Mesenchymal stem cell (in vitro differentiated cells and primary cell): ENCODE data around the gene NUCKS1.
"Not testable (repeated sequence)": the region's sequence is repeated elsewhere in the genome, so short reads cannot be mapped to it uniquely, and the experiment has no call there.

Experiments used
- DNase-seq: peaks from one replicate; pipeline ENCODE4 v3.0.0-alpha.2; 2013
- H2AFZ ChIP-seq: one replicate; pipeline ENCODE4 v1.6.1; 2013; ENCODE audit warnings: low read depth, mild to moderate bottlenecking, control low read depth, inconsistent platforms, low read length, moderate library complexity
- H2AK5ac ChIP-seq: 2 replicates; pipeline ENCODE4 v1.6.1; 2013; ENCODE audit warnings: low read length, moderate library complexity, mild to moderate bottlenecking, inconsistent platforms; ENCODE audit not compliant: severe bottlenecking
- H2BK120ac ChIP-seq: one replicate; pipeline ENCODE4 v1.6.1; 2013; ENCODE audit warnings: low read depth, mild to moderate bottlenecking, inconsistent platforms, low read length, moderate library complexity
- H2BK12ac ChIP-seq, 2 experiments: one replicate each; pipeline ENCODE4 v1.6.1; 2013; ENCODE audit warnings: inconsistent platforms in 2 of 2, low read length in 2 of 2, mild to moderate bottlenecking in 2 of 2, moderate library complexity in 2 of 2, control low read depth in 1 of 2
- H2BK15ac ChIP-seq: one replicate; pipeline ENCODE4 v1.6.1; 2013; ENCODE audit warnings: mild to moderate bottlenecking, low read depth, inconsistent platforms; ENCODE audit not compliant: poor library complexity, severe bottlenecking
- H2BK5ac ChIP-seq: 2 replicates; pipeline ENCODE4 v1.6.1; 2013; ENCODE audit warnings: low read depth, mild to moderate bottlenecking, low read length, control low read depth, inconsistent platforms; ENCODE audit not compliant: poor library complexity, severe bottlenecking
- H3K14ac ChIP-seq, 2 experiments: one replicate each; pipeline ENCODE4 v1.6.1; 2013; ENCODE audit warnings: inconsistent platforms in 2 of 2, low read length in 2 of 2, control low read depth in 1 of 2, mild to moderate bottlenecking in 1 of 2, moderate library complexity in 1 of 2
- H3K18ac ChIP-seq, 2 experiments: one replicate each; pipeline ENCODE4 v1.6.1; 2013; ENCODE audit warnings: inconsistent platforms in 2 of 2, low read length in 2 of 2, control low read depth in 1 of 2, low read depth in 1 of 2, mild to moderate bottlenecking in 1 of 2
- H3K23ac ChIP-seq, 2 experiments: one replicate each; pipeline ENCODE4 v1.6.1; 2013; ENCODE audit warnings: inconsistent platforms in 2 of 2, low read length in 2 of 2, mild to moderate bottlenecking in 2 of 2, moderate library complexity in 2 of 2, control low read depth in 1 of 2
- H3K27ac ChIP-seq: 2 replicates; pipeline ENCODE4 v1.5.1; 2013; ENCODE audit warnings: mild to moderate bottlenecking, moderate library complexity, low read length, control low read depth, inconsistent platforms; ENCODE audit not compliant: poor library complexity, severe bottlenecking
- H3K27me3 ChIP-seq, 2 experiments: 2 replicates each; pipeline versions ENCODE4 v1.6.1 to v1.7.0; 2013; ENCODE audit warnings: low read length in 2 of 2, mild to moderate bottlenecking in 2 of 2, moderate library complexity in 2 of 2, control low read depth in 1 of 2, inconsistent platforms in 1 of 2; ENCODE audit not compliant: control insufficient read depth in 1 of 2, insufficient read depth in 1 of 2
- H3K36me3 ChIP-seq, 2 experiments: 2 replicates each; pipeline versions ENCODE4 v1.6.1 to v1.7.0; 2013; ENCODE audit warnings: low read length in 2 of 2, control low read depth in 1 of 2, inconsistent platforms in 1 of 2, low read depth in 1 of 2, mild to moderate bottlenecking in 1 of 2; ENCODE audit not compliant: insufficient read depth in 2 of 2, control insufficient read depth in 1 of 2
- H3K4ac ChIP-seq, 2 experiments: one replicate each; pipeline ENCODE4 v1.6.1; 2013; ENCODE audit warnings: inconsistent platforms in 2 of 2, low read length in 2 of 2, mild to moderate bottlenecking in 2 of 2, moderate library complexity in 2 of 2, control low read depth in 1 of 2, low read depth in 1 of 2
- H3K4me1 ChIP-seq: 2 replicates; pipeline ENCODE4 v1.6.1; 2013; ENCODE audit warnings: low read depth, low read length, control low read depth; ENCODE audit not compliant: control insufficient read depth, insufficient read depth
- H3K4me2 ChIP-seq: 2 replicates; pipeline ENCODE4 v1.6.1; 2013; ENCODE audit warnings: low read length, mild to moderate bottlenecking, inconsistent platforms; ENCODE audit not compliant: poor library complexity, severe bottlenecking
- H3K4me3 ChIP-seq, 2 experiments: 2 replicates each; pipeline versions ENCODE4 v1.5.1 to v1.7.0; 2013; ENCODE audit warnings: low read length in 2 of 2, mild to moderate bottlenecking in 2 of 2, control low read depth in 1 of 2, low read depth in 1 of 2; ENCODE audit not compliant: insufficient read depth in 1 of 2
- H3K79me1 ChIP-seq: replicated peaks from 2 replicates; pipeline ENCODE4 v1.6.1; 2013; ENCODE audit warnings: mild to moderate bottlenecking, control low read depth, low read length, inconsistent platforms; ENCODE audit not compliant: poor library complexity, severe bottlenecking
- H3K9ac ChIP-seq: 2 replicates; pipeline ENCODE4 v1.7.0; 2013; ENCODE audit warnings: mild to moderate bottlenecking, low read length, moderate library complexity
- H3K9me3 ChIP-seq: 2 replicates; pipeline ENCODE4 v1.7.0; 2013; ENCODE audit warnings: mild to moderate bottlenecking, low read length; ENCODE audit not compliant: control insufficient read depth
- H4K8ac ChIP-seq: one replicate; pipeline ENCODE4 v1.6.1; 2013; ENCODE audit warnings: inconsistent platforms, mild to moderate bottlenecking, low read length, moderate library complexity
- H4K91ac ChIP-seq: one replicate; pipeline ENCODE4 v1.6.1; 2013; ENCODE audit warnings: mild to moderate bottlenecking, low read length, inconsistent platforms
- WGBS: methylation state at CpG from one replicate; pipeline ENCODE4 v1.1.7; 2013; ENCODE audit warnings: mixed read lengths; 5-methylcytosine and 5-hydroxymethylcytosine counted together

The NUCKS1 gene

GRCh38 chr1:205729945-205730610 lies 19.9 kb downstream of the NUCKS1 start:
- Histone ChIP-seq H2BK12ac (no peak overlapping the region), H3K79me1 (no peaks in the 10 kb centered on the region), H3K27ac (no peak overlapping the region), H3K14ac (no peak overlapping the region), H4K8ac (no peak overlapping the region), H3K27me3 (no peaks in the 10 kb centered on the region), H2BK15ac (no peak overlapping the region), H4K91ac (no peak overlapping the region), H3K9ac (no peak overlapping the region), H2BK5ac (no peak overlapping the region), H2AK5ac (no peak overlapping the region), H3K18ac (no peak overlapping the region), H3K36me3 (peaks cover 8 to 53% of the 10 kb centered on the region in 2 experiments), H3K4me2 (no peak overlapping the region), H3K4ac (no peak overlapping the region), H2AFZ (no peak overlapping the region), H3K4me3 (no peak overlapping the region), H3K4me1 (peaks cover 4% of the 10 kb centered on the region), H3K23ac (no peak overlapping the region), H3K9me3 (no peaks in the 10 kb centered on the region), H2BK120ac (no peak overlapping the region)
- peak; percentile 38 for DNase-seq
- 89% methylated on average over 8 of the region's 9 CpGs for WGBS

DNA sequence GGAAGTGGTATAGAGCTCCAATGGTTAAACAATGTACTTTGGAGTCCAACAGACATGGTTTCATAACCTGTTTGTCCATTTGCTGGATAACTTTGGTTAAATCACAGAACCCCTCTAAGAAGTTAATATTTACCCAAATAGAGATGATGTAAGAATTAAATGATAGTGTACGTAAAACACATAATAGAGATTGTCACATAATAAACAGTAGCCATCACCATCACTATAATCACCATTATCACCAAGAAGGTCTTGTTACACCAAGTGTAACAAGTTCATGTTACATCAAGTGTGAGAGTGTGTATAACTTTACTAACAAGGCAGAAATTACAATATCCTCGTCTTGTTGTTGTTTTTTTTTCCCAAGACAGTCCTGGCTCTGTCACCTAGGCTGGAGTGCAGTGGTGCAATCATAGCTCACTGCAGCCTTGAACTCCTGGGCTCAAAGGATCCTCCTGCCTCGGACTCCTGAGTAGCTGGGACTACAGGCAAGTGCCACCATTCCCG lies 23.3 kb downstream of the NUCKS1 start:
- no peak for DNase-seq
- WGBS: 100% methylated on average over 3 of the region's 4 CpGs

DNA sequence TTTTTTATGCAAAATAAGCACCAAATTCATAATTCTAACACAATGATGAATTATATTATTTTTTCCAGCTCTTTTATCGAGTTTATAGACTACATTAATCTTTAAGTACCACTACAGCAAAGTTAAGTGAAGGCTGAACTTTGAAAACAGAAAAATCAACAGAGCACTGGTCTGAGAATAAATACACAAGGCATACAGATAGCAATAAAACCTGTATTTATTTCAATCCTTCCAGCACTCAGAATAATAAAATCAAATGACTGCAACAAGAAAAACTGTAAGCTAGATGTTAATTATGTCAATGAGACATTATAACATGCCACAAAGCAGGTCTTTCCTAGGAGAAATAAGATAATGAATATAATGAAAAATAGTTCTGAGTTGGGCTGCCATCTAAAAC lies 24.5 kb downstream of the NUCKS1 start:
- no peak overlapping the region for H3K4me3 ChIP-seq
- 50% methylated on average over 1 of the region's 1 CpG for WGBS
- H3K9me3 ChIP-seq: no peaks in the 10 kb centered on the region
- no peak for DNase-seq
- H3K18ac ChIP-seq: no peak overlapping the region
- H2BK12ac ChIP-seq: no peak overlapping the region
- H3K23ac ChIP-seq: no peak overlapping the region
- H4K91ac ChIP-seq: no peak overlapping the region
- no peak overlapping the region for H2BK15ac ChIP-seq
- peaks cover 24 to 82% of the 10 kb centered on the region in 2 experiments for H3K36me3 ChIP-seq
- H3K27ac ChIP-seq: no peak overlapping the region
- no peak overlapping the region for H3K14ac ChIP-seq
- H3K79me1 ChIP-seq: peaks cover 4% of the 10 kb centered on the region
- peaks cover 4% of the 10 kb centered on the region for H3K4me1 ChIP-seq
- no peak overlapping the region for H2BK5ac ChIP-seq
- H4K8ac ChIP-seq: no peak overlapping the region
- no peak overlapping the region for H2AK5ac ChIP-seq
- H2AFZ ChIP-seq: no peak overlapping the region
- no peak overlapping the region for H3K4ac ChIP-seq
- no peak overlapping the region for H2BK120ac ChIP-seq
- H3K9ac ChIP-seq: no peak overlapping the region
- no peak overlapping the region for H3K4me2 ChIP-seq
- H3K27me3 ChIP-seq: no peaks in the 10 kb centered on the region

More for the DNA sequence above, 23.3 kb downstream of the NUCKS1 start:
- Histone ChIP-seq H3K4me2 (no peak overlapping the region), H3K4ac (no peak overlapping the region), H2BK12ac (no peak overlapping the region), H3K23ac (no peak overlapping the region), H2BK120ac (no peak overlapping the region), H3K9ac (no peak overlapping the region), H2BK5ac (no peak overlapping the region), H3K27ac (no peak overlapping the region), H3K27me3 (no peaks in the 10 kb centered on the region), H4K8ac (no peak overlapping the region), H3K14ac (no peak overlapping the region), H3K36me3 (peaks cover 19 to 72% of the 10 kb centered on the region in 2 experiments), H3K79me1 (peaks cover 4% of the 10 kb centered on the region), H4K91ac (no peak overlapping the region), H3K4me3 (no peak overlapping the region), H3K9me3 (no peaks in the 10 kb centered on the region), H3K18ac (no peak overlapping the region), H3K4me1 (peaks cover 4% of the 10 kb centered on the region), H2AFZ (no peak overlapping the region), H2BK15ac (no peak overlapping the region), H2AK5ac (no peak overlapping the region)

DNA sequence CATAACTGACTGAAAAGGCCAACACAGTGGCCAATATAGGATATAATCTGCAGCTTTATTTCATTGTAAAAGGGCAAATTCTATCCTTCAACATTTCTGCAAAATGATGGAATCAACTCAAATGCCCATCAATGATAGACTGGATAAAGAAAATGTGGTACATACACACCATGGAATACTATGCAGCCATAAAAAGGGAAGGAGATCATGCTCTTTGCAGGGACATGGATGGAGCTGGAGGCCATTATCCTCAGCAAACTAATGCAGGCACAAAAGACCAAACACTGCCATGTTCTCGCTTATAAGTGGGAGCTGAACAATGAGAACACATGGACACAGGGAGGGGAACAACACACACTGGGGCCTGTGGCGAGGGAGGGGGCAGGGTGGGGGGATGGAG lies 29.2 kb downstream of the NUCKS1 start:
- Histone ChIP-seq H3K79me1 (peaks cover 13% of the 10 kb centered on the region), H3K36me3 (peaks cover 19 to 92% of the 10 kb centered on the region in 2 experiments)
- not testable (repeated sequence) for H3K9ac ChIP-seq, H2BK5ac ChIP-seq, H3K9me3 ChIP-seq, H3K27ac ChIP-seq, H3K4ac ChIP-seq, H3K14ac ChIP-seq, H2BK12ac ChIP-seq, H3K23ac ChIP-seq, H3K27me3 ChIP-seq, H4K8ac ChIP-seq, DNase-seq, H4K91ac ChIP-seq, H2BK120ac ChIP-seq, H3K4me2 ChIP-seq, H3K4me3 ChIP-seq, H2AFZ ChIP-seq, H3K18ac ChIP-seq, H2BK15ac ChIP-seq, H3K4me1 ChIP-seq, H2AK5ac ChIP-seq
- WGBS: 94% methylated on average over 2 of the region's 2 CpGs
